ENCODE results near the gene DOP1A. TPM values are rescaled to one million over a fixed set of nuclear protein-coding genes. Genes with fewer than 3 reads are reported as not detected.
A peak's percentile ranks its signal among the peaks of the same experiment; 100 is the strongest.

Gene DOP1A
- total RNA-seq, 1 experiment from 2014 or later, result 17.0 TPM

DNA sequence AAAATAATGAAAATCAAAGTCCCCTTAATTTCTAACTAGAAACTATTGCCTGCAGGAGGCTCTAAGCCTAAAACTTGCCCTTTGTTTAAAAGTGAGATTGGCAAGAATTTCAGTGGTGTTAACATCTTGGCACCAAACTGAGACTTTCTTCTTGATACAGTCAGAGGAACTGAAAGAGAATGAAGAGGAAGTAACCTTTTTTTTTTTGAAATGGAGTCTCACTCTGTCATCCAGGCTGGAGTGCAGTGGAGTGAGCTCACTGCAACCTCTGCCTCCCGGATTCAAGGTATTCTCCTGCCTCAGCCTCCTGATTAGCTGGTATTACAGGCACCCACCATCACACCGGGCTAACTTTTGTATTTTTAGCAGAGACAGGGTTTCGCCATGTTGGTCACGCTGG lies 3.6 kb downstream of the DOP1A start:
- Histone ChIP-seq H3K4me1 (ENCODE audit: insufficient read depth, low read length) (no peaks in the 10 kb centered on the region), H2BK15ac (ENCODE audit: low read depth, low read length) (no peak overlapping the region), H3K4me2 (ENCODE audit: insufficient read depth, insufficient read length, low read length) (no peak overlapping the region), H2BK20ac (ENCODE audit: low read depth, low read length, poor library complexity, severe bottlenecking) (no peak overlapping the region), H3K4ac (ENCODE audit: low read depth, low read length) (no peak overlapping the region), H2AK5ac (ENCODE audit: insufficient read length, low read length) (no peak overlapping the region), H3K14ac (ENCODE audit: insufficient read depth, low read length) (no peak overlapping the region), H4K5ac (ENCODE audit: insufficient read length, low read depth, low read length) (no peak overlapping the region), H3K9ac (ENCODE audit: extremely low read depth, insufficient read length, low read length) (no peak overlapping the region), H3K27ac (ENCODE audit: insufficient read length, low read depth, low read length) (no peak overlapping the region), H4K20me1 (ENCODE audit: control insufficient read depth, insufficient read depth, insufficient read length) (no peaks in the 10 kb centered on the region), H2BK12ac (ENCODE audit: insufficient read length, low read depth, low read length) (no peak overlapping the region), H3K56ac (ENCODE audit: insufficient read length, low read depth, low read length) (no peak overlapping the region), H3K18ac (ENCODE audit: insufficient read length, low read depth, low read length) (no peak overlapping the region), H3K23me2 (ENCODE audit: insufficient read length, low read depth, low read length, poor library complexity, severe bottlenecking) (peaks cover 5% of the 10 kb centered on the region), H3K27me3 (ENCODE audit: insufficient read depth, low read length) (no peaks in the 10 kb centered on the region), H3K79me2 (ENCODE audit: insufficient read depth, low read length) (0 out of 2 replicates have a peak, but pooled peaks cover 1% of the 10 kb centered on the region), H3T11ph (ENCODE audit: low read length) (no peak overlapping the region), H2BK5ac (ENCODE audit: insufficient read length, low read length) (no peak overlapping the region), H3K23ac (ENCODE audit: insufficient read length, low read depth, low read length) (no peak overlapping the region), H2BK120ac (ENCODE audit: low read depth, low read length, poor library complexity, severe bottlenecking) (no peak overlapping the region), H2AFZ (ENCODE audit: low read length) (no peak overlapping the region), H4K8ac (replicated peaks; ENCODE audit: insufficient read length, low read depth, low read length) (no peak overlapping the region), H4K91ac (ENCODE audit: insufficient read length, low read depth, low read length) (no peak overlapping the region), H3K79me1 (ENCODE audit: insufficient read depth, low read depth, low read length, poor library complexity, severe bottlenecking) (no peaks in the 10 kb centered on the region), H3K9me3 (ENCODE audit: control insufficient read depth, low read depth, low read length) (no peaks in the 10 kb centered on the region)
- TF ChIP-seq, protein P1, sequence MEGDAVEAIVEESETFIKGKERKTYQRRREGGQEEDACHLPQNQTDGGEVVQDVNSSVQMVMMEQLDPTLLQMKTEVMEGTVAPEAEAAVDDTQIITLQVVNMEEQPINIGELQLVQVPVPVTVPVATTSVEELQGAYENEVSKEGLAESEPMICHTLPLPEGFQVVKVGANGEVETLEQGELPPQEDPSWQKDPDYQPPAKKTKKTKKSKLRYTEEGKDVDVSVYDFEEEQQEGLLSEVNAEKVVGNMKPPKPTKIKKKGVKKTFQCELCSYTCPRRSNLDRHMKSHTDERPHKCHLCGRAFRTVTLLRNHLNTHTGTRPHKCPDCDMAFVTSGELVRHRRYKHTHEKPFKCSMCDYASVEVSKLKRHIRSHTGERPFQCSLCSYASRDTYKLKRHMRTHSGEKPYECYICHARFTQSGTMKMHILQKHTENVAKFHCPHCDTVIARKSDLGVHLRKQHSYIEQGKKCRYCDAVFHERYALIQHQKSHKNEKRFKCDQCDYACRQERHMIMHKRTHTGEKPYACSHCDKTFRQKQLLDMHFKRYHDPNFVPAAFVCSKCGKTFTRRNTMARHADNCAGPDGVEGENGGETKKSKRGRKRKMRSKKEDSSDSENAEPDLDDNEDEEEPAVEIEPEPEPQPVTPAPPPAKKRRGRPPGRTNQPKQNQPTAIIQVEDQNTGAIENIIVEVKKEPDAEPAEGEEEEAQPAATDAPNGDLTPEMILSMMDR (conservative IDR thresholded peaks at IDR 0.05), result no peak
- Mint-ChIP-seq H3K36me3 (ENCODE audit: insufficient read depth in 1 of 3, low read depth in 3 of 3) (peaks cover 2 to 9% (median 7%) of the 10 kb centered on the region in 3 experiments; a peak in 6 of 7 replicates), H3K9me3 (no peaks in the 10 kb centered on the region; a peak in 1 of 5 replicates), H3K27ac (peak overlapping the region; percentile 80 to 93 (median 87)), H3K27me3 (ENCODE audit: low read depth) (no peaks in the 10 kb centered on the region), H3K4me3 (no peak overlapping the region; a peak in 1 of 5 replicates), H3K4me1 (peaks cover 42% of the 10 kb centered on the region in 2 experiments)
- WGBS (ENCODE audit: extremely low coverage, insufficient read length, low lambda C conversion rate), result no CpG with 5 or more reads among the region's 4 CpGs
- no peak for DNase-seq

All from H9 (cell line).